Parathyroid adenoma (tissue), 2 donors: ENCODE measurements around the gene ARHGAP26.

ENCODE experiments used
- H2AFZ ChIP-seq: fragments of 300-600 bp; sonication (generic); one replicate; pipeline ENCODE4 v1.7.0; 2017; ENCODE audit warnings: antibody characterized with exemption, mild to moderate bottlenecking
- H3K27ac ChIP-seq: fragments of 300-600 bp; sonication (generic); one replicate; pipeline ENCODE4 v1.7.0; 2017
- H3K27me3 ChIP-seq: fragments of 300-600 bp; sonication (generic); one replicate; pipeline ENCODE4 v1.7.0; 2017; ENCODE audit warnings: low read length; ENCODE audit not compliant: control insufficient read depth, insufficient read depth
- H3K36me3 ChIP-seq: fragments of 300-600 bp; sonication (generic); one replicate; pipeline ENCODE4 v1.7.0; 2017; ENCODE audit warnings: low read length; ENCODE audit not compliant: control insufficient read depth, insufficient read depth
- H3K4me1 ChIP-seq: fragments of 300-600 bp; sonication (generic); one replicate; pipeline ENCODE4 v1.7.0; 2017; ENCODE audit warnings: control low read depth
- H3K4me2 ChIP-seq: fragments of 300-600 bp; sonication (generic); one replicate; pipeline ENCODE4 v1.7.0; 2017; ENCODE audit warnings: low read length
- H3K4me3 ChIP-seq: fragments of 300-600 bp; sonication (generic); one replicate; pipeline ENCODE4 v1.7.0; 2017; ENCODE audit warnings: low read depth, low read length
- H3K79me2 ChIP-seq: fragments of 300-600 bp; sonication (generic); one replicate; pipeline ENCODE4 v1.7.0; 2017; ENCODE audit warnings: control low read depth
- H3K9ac ChIP-seq: fragments of 300-600 bp; sonication (generic); one replicate; pipeline ENCODE4 v1.7.0; 2017; ENCODE audit warnings: mild to moderate bottlenecking
- H3K9me3 ChIP-seq: fragments of 300-600 bp; sonication (generic); one replicate; pipeline ENCODE4 v1.7.0; 2017; ENCODE audit warnings: low read length; ENCODE audit not compliant: control insufficient read depth
- TF ChIP-seq, protein P1 (sequence below): fragments of 300-600 bp; sonication (generic); IDR thresholded peaks from one replicate; pipeline ENCODE4 v1.7.0; 2017; ENCODE audit warnings: antibody characterized with exemption, mild to moderate bottlenecking
- donor health status: primary hyperparathyroidism.

Gene ARHGAP26

DNA sequence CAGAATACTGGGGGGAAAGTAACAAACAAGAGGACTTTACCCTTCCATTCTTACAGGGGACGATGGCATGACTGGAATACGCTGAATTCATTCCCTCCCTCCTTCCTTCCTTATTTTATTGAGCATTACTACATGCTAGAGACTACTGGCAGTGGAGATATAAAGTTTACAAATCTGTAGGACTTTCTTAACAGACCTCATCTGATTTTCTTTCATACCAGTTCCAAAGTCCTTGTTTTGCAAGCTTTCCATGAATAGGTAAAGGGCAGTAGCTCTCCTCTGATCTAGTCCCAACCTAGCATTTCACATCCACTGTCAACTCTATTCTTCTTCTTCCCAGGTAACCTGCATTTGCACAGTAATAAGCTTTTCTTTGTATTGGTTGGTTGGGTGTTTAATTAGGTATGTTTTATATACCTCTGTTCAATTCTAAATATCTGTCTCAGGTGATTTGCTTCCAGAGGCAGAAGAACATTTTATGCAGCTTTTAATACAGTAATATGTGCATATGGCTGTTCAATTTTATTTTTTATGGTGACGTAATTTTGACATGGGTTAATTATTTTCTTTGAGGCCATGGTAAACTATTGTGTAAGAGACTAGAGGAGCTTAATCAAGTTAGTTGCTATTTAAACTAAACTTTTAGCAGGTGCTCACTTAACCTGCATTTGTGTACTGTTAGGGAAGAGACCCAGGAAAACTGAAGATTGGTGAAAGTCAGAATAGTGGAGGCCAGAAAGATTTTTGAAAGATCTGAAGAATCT, 150.9 kb downstream of the ARHGAP26 start:
- H3K4me3 ChIP-seq = no peak overlapping the region
- H2AFZ ChIP-seq = no peak overlapping the region
- H3K36me3 ChIP-seq = no peaks in the 10 kb centered on the region
- TF ChIP-seq, protein P1, sequence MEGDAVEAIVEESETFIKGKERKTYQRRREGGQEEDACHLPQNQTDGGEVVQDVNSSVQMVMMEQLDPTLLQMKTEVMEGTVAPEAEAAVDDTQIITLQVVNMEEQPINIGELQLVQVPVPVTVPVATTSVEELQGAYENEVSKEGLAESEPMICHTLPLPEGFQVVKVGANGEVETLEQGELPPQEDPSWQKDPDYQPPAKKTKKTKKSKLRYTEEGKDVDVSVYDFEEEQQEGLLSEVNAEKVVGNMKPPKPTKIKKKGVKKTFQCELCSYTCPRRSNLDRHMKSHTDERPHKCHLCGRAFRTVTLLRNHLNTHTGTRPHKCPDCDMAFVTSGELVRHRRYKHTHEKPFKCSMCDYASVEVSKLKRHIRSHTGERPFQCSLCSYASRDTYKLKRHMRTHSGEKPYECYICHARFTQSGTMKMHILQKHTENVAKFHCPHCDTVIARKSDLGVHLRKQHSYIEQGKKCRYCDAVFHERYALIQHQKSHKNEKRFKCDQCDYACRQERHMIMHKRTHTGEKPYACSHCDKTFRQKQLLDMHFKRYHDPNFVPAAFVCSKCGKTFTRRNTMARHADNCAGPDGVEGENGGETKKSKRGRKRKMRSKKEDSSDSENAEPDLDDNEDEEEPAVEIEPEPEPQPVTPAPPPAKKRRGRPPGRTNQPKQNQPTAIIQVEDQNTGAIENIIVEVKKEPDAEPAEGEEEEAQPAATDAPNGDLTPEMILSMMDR = no peak
- H3K27ac ChIP-seq = no peak overlapping the region
- no peaks in the 10 kb centered on the region for H3K4me1 ChIP-seq
- H3K9me3 ChIP-seq = no peaks in the 10 kb centered on the region
- no peak overlapping the region for H3K4me2 ChIP-seq
- H3K27me3 ChIP-seq = no peaks in the 10 kb centered on the region
- no peak overlapping the region for H3K9ac ChIP-seq
- H3K79me2 ChIP-seq = no peaks in the 10 kb centered on the region

DNA sequence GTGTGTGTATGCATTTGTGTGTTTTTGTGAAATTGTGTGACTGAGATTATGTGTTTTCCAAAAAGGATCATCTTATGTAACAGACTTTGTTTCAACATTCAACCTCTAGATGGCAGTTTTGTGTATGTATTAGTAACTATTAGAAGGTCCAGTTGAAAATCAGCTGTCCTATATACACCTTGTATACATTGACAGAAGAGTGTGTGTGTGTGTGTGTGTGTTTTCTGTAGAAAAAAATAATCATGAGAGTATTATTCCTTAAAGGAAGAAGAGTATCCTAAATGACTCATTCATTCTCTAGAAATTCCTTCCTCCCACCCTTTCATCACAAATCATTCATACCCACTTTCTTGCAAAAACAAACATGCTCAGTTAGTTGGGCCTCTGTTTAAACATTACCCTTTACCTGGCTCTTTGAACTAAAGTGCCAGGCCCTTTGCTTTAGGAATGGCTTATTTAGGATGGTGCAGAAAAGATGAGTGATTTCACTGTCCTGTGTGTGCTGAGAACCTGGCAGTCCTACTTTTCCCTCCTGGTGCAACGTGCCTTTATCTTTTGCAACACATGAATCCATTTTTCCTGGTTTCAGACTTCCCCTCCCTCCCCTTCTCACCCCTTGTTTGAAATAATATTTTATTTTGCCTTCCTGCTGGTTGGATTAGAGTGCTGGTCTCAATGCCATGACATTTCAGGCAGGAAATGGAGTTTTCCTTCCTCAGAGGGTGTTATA, 152.2 kb downstream of the ARHGAP26 start:
- Histone ChIP-seq H3K4me1 (no peaks in the 10 kb centered on the region), H3K9ac (no peak overlapping the region), H3K9me3 (no peaks in the 10 kb centered on the region), H3K27ac (no peak overlapping the region), H3K27me3 (no peaks in the 10 kb centered on the region), H3K4me3 (no peak overlapping the region), H2AFZ (no peak overlapping the region), H3K79me2 (no peaks in the 10 kb centered on the region), H3K4me2 (no peak overlapping the region), H3K36me3 (no peaks in the 10 kb centered on the region)
- TF ChIP-seq, protein P1 = peak; percentile 44

DNA sequence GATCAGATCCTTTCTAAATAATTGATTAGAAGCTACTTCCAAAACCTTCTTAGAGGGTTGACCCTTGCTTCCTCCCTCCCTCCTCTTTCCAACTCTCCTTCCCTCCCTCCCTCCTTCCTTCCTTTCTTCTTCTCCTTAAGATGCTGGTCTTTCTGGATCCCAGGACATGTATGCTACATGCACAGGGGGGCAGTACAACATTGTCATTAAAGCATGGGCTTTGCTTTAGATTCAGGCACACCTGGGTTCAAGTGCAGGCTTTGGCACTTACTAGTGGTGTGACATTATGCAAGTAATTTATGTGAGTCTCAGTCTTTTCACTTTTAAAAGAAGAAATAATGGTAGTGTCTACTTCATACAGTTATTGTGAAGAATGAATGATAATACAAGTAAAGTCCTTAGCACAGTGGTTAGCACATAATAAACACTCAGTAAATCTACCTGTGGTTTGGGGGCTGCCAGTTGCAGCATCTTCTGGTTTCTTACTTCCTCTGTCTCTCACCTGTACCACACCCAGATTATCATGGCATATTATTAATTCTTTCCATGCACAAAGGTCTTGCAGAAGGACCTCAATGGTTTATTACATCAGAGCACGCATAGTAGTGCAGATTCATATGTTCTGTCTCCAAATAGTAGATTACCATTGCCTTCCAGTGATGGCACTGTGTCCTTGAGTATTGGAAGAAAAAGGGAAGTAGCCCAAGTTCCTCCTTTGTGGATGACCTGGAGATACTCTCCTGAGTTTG, 154.1 kb downstream of the ARHGAP26 start:
- Histone ChIP-seq H3K9me3 (no peaks in the 10 kb centered on the region), H3K4me1 (no peaks in the 10 kb centered on the region), H3K36me3 (no peaks in the 10 kb centered on the region), H3K4me2 (no peak overlapping the region), H3K4me3 (no peak overlapping the region), H3K27ac (no peak overlapping the region), H3K9ac (no peak overlapping the region), H2AFZ (no peak overlapping the region), H3K27me3 (no peaks in the 10 kb centered on the region), H3K79me2 (no peaks in the 10 kb centered on the region)
- TF ChIP-seq, protein P1 = no peak

DNA sequence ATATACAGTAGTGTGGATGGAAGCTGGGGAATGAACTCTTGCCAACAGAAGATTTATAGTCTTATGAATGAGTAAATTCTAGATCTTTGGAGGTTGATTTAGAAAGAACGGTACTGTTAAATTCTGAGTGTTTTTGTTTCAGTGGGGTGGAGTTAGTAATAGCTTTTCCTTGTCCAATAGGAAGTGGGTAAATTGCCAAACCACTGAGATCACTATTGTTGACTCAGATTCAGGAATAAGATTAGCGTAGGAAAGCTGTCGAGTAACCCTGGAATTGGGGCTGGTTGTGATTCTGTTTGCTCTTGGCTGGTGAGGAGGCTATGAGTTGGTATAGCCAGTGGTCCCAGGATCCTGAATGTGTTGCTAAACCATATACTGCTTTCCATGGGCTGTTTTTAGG, 155.6 kb downstream of the ARHGAP26 start:
- Histone ChIP-seq H3K4me1 (no peaks in the 10 kb centered on the region), H2AFZ (no peak overlapping the region), H3K4me3 (no peak overlapping the region), H3K36me3 (no peaks in the 10 kb centered on the region), H3K4me2 (no peak overlapping the region), H3K79me2 (no peaks in the 10 kb centered on the region), H3K27me3 (no peaks in the 10 kb centered on the region), H3K9ac (no peak overlapping the region), H3K9me3 (no peaks in the 10 kb centered on the region), H3K27ac (peak overlapping the region; percentile 30)
- TF ChIP-seq, protein P1 = no peak
